Activated CD8-positive, alpha-beta memory T cell treated with anti-CD3 and anti-CD28 coated beads for 36 hours (primary cell): Measurements from ENCODE around the gene RSBN1L. TPM values are rescaled to one million over a fixed set of nuclear protein-coding genes. Genes with fewer than 3 reads are reported as not detected.

ENCODE experiments used
- CTCF ChIA-PET: fragments of 350-600 bp; sonication (Branson Sonifier 250); formaldehyde crosslinking; loops from one replicate; lab custom pipeline; 2021; ENCODE audit warnings: antibody characterized with exemption; lab: Charles Lee
- POLR2A ChIA-PET: fragments of 350-600 bp; sonication (Branson Sonifier 250); formaldehyde crosslinking; loops from one replicate; lab custom pipeline; 2021; ENCODE audit warnings: antibody characterized with exemption; lab: Charles Lee
- total RNA-seq, 2 experiments: library from RNA; stranded (reverse); gene quantifications; one replicate each; pipeline ENCODE4 v1.2.3, GENCODE V29; 2021

RSBN1L gene
- total RNA-seq, 2 experiments from 2014 or later = 21.3 to 22.9 TPM

DNA sequence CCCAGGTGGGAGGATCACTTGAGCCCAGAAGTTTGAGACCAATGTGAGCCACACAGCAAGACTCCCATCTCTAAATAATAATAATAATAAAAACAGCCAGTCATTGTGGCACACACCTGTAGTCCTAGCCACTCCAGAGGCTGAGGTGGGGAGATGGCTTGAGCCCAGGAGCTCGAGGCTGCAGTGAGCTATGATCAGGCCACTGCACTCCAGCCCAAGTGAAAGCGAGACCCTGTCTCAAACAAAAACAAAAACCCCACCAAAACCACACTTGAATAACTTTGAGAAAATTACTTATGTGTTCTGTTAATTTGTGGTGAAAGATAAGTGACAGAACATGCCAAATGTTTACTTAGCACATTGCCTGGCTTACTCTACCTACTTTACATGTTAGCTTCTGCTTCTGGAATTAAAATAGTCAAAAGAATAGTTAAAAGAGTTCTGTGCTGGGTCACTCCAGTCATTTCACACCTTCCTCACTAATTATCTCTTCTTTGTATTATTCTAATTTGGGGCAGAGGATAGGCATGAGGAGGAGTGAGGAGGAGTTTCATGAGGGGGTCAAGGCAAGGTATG, 92.2 kb downstream of the RSBN1L start:
- ChIA-PET POLR2A (no interaction called here), CTCF (no interaction called here)

GRCh38 chr7:77791336-77791735, 95.1 kb downstream of the RSBN1L start:
- CTCF ChIA-PET = no interaction called here
- POLR2A ChIA-PET = interaction anchor here (0.7 kb wide), 1 partner anchor 10 kb away, joined by 5 read pairs; no protein-coding TSS in a partner anchor

- ChIA-PET CTCF (no interaction called here), POLR2A (no interaction called here)
Observed at GRCh38 chr7:77791956-77792355, 95.7 kb downstream of the RSBN1L start.

GRCh38 chr7:77794000-77794399, 97.7 kb downstream of the RSBN1L start:
- POLR2A ChIA-PET = no interaction called here
- CTCF ChIA-PET = no interaction called here

DNA sequence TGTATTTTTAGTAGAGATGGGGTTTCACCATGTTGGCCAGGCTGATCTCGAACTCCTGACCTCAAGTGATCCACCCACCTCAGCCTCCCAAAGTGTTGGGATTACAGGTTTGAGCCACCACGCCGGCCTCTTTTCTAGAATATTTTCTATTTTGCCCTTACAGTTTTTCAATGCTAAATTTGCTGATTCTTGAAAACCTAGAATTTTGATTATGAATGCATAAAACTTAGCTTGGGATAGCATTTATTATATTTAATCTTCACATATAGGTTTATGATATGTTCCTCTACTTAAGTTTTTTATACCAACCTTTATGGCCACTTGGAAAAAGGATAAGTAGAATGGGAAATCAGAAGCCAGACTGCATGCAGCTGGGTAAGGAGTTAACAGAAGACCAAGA, 99.8 kb downstream of the RSBN1L start:
- POLR2A ChIA-PET = interaction anchor here (0.7 kb wide), 1 partner anchor 40 kb away, joined by 5 read pairs; no protein-coding TSS in a partner anchor
- CTCF ChIA-PET = no interaction called here

- ChIA-PET CTCF (no interaction called here), POLR2A (no interaction called here)
Observed at GRCh38 chr7:77796960-77797359, 100.7 kb downstream of the RSBN1L start.

DNA sequence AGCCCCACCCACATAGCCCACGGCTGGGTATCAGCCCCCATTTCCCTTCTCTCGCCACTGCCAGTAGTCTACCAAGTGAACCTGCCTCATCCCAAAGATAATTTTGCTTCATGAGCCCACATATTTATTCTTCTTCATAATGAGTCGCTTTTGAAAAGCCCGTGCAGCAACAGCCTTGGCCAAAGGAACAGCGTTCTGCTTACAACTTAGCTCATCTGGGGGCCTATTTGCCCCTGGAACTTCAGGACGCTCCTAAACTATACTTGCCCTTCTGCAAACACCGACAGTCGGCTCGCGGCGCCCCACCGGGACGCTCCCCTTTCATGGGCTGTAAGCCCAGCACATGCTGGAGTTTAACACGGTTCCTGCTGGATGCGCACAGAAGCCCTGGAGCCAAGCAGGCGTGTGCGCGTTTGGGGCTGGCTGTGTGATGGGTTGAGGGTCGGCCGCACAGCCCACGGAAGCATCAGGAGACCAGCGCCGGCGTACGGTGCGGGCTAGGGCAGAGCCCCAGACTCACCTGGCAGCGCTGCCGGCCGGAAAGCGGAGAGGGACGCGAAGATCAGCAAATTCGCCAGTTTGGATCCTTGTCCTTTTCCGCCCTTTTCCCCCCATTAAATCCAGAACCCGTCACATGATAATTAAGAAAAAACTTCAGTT, 101.6 kb downstream of the RSBN1L start:
- ChIA-PET POLR2A (interaction anchor here (1.7 kb wide), 1 partner anchor 100 kb away, joined by 4 read pairs; no protein-coding TSS in a partner anchor), CTCF (interaction anchor here (0.6 to 1.4 kb wide), 3 partner anchors 19 to 223 kb away, joined by 3 to 5 read pairs (median 4); no protein-coding TSS in a partner anchor)

DNA sequence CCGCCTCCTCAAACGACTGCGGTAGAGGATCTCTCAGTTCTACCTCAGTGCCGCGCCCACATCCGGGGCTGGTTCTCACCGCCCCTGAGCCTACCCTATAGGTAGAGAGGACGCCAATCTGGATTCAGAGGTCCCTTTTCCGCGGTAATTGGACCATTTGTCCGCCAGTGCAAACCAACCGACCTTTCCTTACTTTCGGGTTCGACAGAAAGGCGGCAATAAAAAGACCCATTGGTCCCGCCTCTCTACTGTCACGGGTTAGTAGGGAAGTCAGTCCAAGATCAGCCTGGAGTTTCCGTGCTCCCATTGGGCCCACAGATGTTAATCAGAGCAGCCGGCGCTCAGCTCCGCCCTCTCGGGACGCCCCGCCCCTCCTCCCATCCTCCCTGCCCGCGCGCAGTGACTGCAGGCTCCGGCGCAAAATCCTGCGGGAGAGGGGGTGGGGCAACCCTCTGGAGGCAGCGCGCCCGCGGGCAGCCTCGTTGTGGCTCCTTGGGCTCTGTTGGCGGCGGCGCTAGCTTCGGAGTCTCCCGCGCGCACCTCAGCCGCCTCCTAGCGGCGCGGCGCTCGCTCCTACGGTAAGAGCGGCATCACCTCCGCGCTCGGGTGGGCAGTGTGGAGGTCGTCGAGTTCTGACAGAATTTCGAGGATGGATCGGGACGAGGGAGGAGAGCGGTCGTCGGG, 102.3 kb downstream of the RSBN1L start, which contains the start of the genes PHTF2 and TMEM60:
Gene PHTF2 (plus strand): TSS at position 380 of the 684 bp plus-strand sequence.
Gene TMEM60 (minus strand): TSS at position 41 of the 684 bp plus-strand sequence. CDS start 4,061 bp downstream, outside the sequence.
- CTCF ChIA-PET = interaction anchor here (0.6 to 1.4 kb wide), 3 partner anchors 20 to 222 kb away, joined by 3 to 5 read pairs (median 4); no protein-coding TSS in a partner anchor
- POLR2A ChIA-PET = interaction anchor here (1.7 kb wide), 1 partner anchor 101 kb away, joined by 4 read pairs; no protein-coding TSS in a partner anchor

DNA sequence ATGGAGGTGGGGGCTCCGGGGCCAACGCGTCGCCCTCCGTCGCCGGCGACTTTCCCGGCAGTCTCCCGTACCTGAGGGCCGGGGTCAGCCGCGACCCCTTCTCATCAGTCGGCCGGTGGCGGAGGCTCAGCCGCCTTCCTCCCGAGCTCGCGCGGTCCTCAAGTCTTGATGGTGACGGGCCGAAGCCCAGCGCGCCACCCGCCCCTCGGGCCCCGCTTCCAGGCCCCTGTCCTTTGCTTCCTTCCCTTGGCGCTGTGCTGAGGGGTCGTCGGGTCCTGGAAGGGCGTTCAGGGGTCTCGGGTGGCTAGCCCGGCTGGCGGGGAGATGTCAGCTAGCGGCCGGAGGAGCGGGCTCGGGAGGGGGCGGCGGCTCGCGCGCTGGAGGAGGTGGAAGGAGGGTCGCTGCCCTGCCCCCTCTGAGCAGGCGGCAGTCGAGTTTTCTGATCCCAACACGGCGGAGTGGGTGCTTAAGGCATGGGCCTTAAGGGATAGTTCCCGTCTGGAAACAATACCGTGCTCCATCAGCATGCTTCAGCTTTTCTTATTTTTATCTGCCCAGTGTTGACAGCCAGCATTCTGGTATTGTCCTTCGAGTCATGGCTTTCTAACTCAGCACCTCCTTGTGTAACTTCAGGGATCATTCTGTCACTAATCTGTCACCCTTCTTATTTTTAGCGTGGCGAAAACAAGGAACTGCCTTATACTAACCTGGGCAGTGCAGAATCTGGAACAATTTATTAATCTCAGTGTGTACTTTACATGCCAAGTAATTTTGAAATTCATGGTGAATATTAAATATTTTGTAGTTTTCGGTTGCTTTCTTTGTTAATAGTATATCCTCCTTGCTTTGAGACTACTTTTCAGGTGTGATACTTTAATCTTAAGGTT, 103.1 kb downstream of the RSBN1L start:
- ChIA-PET CTCF (interaction anchor here (1.4 kb wide), 1 partner anchor 35 kb away, joined by 5 read pairs; no protein-coding TSS in a partner anchor), POLR2A (interaction anchor here (1.7 kb wide), 1 partner anchor 101 kb away, joined by 4 read pairs; no protein-coding TSS in a partner anchor)

DNA sequence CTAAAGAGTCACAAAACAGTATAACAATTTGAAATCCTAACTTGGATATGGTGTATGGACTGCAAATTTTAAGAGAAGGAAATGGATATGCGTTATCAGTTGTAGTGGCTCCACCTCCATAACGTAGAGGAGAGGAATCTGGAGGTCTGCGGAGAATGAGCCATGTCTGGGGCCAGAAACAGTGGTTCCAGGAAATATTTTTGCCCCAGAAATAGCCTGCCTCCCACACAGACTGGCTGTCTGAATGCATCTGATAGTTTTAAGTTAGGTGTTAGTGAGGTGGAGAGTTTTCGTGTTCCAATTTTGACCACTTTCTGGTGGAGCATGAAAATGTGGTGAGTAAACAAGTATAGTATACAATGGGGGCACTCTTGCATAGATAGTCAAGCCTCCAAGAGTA, 103.9 kb downstream of the RSBN1L start:
- ChIA-PET POLR2A (no interaction called here), CTCF (no interaction called here)

DNA sequence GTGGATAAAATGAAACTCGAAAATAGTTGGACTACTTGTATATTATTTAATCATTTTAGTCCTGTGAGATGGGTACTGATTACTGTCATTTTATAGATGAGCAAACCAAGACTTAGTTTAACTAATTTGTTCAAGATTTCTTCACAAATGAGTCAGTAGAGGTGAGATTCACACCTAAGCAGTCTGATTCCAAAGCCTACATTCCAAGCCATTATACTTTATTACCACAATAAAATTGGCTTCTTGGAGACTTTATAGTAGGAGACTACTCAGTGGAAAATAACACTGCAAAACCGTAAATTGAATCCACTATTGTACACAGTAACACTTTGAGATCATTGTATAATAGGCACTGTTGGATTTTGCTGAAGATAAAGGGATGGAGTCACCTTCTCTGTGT, 104.5 kb downstream of the RSBN1L start:
- CTCF ChIA-PET = no interaction called here
- POLR2A ChIA-PET = no interaction called here

- ChIA-PET CTCF (interaction anchor here (0.6 kb wide), 1 partner anchor 181 kb away, joined by 3 read pairs; no protein-coding TSS in a partner anchor), POLR2A (no interaction called here)
Observed at GRCh38 chr7:77802557-77803405, 106.5 kb downstream of the RSBN1L start.

DNA sequence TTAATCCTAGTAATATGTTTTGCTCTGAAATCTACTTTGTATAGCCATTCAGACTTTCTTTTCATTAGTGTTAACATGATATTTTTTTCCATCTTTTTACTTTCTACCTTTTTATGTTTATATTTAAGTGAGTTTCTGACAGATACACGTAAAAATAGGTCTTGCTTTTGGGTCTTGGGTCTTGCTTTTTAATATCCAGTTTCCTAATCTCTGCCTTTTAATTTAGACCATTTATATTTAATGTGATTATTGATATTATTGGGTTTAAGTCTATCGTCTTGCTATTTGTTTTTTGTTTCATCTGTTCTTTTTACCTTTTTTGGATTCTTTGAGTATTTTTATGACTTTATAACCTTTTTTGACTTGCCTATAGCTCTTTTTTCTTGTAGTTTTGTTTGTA, 110.2 kb downstream of the RSBN1L start:
- CTCF ChIA-PET = no interaction called here
- POLR2A ChIA-PET = no interaction called here

DNA sequence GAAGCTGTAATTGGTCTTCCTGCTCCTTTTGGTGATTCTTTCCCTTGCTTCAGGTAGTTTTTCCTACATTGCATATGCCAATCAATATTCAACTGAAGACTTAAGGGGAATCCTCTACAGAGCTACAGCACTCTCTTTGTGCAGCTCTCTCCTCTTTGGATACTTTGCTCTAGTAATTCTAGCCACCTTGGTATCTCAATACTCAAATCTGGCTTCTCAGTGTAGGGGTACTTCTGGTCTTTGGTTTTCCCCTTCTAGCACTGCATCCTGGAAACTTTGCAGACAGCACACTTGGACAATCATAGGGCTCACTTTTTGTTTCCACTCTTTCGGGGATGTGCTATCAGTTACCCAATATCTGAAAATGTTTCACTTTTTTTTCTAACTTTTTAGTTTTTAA, 112.3 kb downstream of the RSBN1L start:
- CTCF ChIA-PET = no interaction called here

DNA sequence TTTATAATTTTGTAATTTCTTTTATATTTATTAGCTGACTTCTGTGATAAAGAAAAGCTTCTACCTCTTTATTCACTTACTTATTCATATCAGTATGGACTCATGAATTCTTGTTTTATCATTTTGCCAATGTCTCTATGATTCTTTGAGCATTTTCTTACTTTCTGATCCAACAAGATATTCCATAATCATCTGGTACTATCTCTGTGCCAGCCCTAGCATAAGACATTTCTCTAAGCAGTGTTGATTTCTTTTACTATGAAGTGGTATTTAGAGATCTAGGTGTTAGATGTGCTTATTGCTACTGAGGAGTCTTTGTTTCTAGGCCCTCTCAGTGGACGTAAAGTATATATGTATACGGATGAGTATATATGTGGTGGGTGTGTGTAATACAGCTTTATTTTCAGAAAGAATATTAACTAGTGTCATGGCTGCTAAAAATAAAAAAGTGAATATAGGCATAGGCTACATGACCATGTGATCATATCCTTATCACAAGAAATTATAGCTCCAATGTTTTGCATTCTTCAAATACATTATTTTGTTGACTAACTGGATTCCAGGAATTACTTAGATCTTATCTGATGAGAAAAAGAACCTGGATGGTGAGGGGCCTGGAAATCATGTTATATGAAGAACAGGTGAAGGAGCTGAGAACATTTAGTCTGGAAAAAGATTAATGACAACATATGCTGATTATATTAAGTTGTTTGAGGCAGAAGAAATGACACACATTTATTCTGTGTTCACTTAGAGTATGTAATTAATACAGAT, 115.4 kb downstream of the RSBN1L start:
- POLR2A ChIA-PET = no interaction called here
- CTCF ChIA-PET = interaction anchor here (0.5 kb wide), 1 partner anchor 151 kb away, joined by 3 read pairs; no protein-coding TSS in a partner anchor

More for the DNA sequence above, 112.3 kb downstream of the RSBN1L start:
- POLR2A ChIA-PET = no interaction called here

DNA sequence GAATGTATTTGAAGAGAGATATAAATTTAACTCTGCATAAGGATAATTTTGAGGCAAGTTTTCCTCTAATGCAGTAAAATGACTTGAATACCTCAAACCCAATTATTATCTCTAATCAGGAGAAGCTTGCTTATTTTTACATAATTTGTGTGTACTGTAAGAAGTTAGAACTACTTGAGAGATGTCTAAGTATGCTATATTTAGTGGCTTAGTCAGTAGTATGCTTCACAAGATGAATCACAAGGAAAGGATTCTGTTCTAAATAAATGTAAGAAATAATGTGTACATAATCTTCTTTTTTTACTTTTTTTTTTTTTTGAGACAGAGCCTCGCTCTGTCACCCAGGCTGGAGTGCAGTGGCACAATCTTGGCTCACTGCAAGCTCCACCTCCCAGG, 116.0 kb downstream of the RSBN1L start:
- CTCF ChIA-PET = no interaction called here
- POLR2A ChIA-PET = no interaction called here

GRCh38 chr7:77813180-77813579, 116.9 kb downstream of the RSBN1L start:
- CTCF ChIA-PET = no interaction called here
- POLR2A ChIA-PET = no interaction called here
